NCI-H1048 (cell line): ENCODE results near the gene NDUFA6.

ENCODE experiments used
- DNase-seq: peaks from one replicate; lab custom pipeline; 2025; lab: John Stamatoyannopoulos, UW

Gene NDUFA6

DNA sequence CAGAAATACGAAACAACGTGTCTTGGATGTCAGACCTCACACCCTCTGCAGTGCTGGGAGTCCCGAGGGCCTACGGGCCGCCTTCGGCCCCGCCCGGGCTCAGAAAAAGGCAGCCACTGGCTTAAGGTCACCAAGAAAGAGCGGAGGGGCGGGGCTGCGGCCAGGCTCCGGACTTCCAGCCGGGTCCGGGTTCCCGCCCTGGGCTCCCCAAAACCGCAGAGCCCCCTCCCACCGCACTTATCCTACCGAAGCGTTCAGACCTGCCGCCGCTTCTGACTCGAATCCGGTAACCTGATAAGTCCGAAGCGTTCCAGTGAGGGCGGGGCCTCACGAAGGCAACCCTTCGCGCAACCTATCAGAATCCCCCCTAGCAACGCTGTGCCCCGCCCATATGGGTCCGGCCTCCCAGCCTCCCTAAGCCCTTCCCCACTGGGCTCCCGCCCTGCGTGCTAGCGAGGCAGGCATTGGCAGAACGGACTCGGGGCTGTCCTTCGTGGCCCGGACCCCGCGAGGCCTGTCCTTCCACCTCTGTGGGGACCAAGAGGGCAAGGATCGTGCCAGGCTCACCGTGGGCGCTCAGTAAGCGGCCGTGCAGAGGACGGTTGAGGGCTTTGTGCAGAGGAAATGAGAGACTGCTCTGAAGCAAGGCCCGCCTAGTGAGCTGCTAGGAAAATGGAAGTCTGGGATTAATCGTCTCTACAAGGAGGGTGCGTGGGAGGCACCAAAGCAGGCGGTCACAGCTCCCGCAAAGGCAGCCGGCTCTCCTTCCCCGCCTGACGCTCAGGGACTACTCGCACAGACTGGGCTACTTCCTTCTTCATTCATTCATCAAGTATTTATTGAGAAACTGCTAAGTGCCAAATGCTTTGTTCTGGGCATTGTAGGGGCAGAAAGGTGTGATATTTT lies 19.8 kb downstream of the NDUFA6 start, which contains the start of gene NAGA:
Gene NAGA (minus strand): TSS at position 296 of the 906 bp plus-strand sequence. CDS start 515 bp downstream, outside the sequence.
- DNase-seq: peak; percentile 95

- DNase-seq: no peak
These were observed 20.6 kb downstream of the NDUFA6 start for GRCh38 chr22:42069801-42070516.

- DNase-seq: no peak
These were observed 22.3 kb downstream of the NDUFA6 start for GRCh38 chr22:42068291-42068690.

DNA sequence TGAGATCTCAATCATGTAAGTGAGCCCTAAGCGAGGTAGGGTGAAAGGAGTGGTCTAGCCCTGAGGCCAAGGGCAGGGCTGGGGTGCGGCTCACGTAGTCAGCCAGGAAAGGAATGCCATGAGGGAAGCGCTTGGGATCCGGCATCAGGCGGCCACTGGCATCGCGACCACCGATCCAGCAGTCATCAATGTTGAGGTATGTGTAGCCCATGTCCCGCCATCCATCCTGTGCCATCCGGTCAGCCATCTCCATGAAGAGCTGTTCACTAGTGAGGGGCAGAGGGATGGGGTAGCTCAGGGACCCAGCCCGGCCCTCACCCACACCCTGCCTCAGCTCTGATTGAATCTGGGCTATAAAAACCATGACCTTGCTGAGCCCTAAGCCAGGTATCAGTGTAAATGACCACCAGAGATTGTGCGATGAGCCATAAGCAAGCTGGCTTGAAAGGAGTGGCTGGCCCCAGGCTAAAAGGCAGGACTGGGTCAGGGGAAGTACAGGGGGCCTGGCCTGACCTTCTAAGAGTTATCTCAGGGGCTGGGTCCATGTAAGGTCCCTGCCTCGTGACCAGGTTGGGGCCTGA lies 22.8 kb downstream of the NDUFA6 start:
- no peak for DNase-seq

GRCh38 chr22:42066937-42067336 lies 23.6 kb downstream of the NDUFA6 start:
- DNase-seq: no peak

DNA sequence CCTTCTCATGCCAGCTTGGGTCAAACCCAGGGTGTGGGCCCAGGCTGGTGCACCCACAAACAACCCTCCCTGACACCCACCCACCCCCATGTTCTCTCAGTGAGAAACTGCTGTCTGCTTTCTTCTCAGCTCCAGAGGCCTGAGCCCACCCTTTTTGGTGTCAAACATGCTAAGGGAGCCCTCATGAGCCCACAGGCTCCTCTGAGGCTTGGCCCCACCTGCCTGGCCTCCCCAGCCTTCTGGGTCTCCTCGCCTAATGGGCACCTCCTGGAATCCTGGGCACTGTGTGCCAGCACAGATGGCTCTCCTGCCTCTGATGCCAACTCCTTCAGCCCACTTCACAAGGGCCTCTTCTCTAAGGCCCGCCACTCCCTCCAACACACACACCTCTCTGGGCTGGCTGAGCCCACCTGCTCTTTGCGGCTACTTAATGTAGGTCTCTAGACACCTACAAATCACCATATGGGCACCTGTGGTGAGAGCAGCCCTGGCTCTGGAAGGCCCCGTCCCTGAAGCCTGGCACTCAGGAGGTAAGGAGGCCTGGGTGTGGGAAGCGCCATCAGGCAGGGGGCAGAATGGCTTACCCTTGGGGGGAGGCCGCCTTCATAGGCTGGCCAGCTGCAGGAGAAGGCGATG lies 24.3 kb downstream of the NDUFA6 start:
- no peak for DNase-seq

GRCh38 chr22:42065438-42066125 lies 25.0 kb downstream of the NDUFA6 start:
- no peak for DNase-seq

DNA sequence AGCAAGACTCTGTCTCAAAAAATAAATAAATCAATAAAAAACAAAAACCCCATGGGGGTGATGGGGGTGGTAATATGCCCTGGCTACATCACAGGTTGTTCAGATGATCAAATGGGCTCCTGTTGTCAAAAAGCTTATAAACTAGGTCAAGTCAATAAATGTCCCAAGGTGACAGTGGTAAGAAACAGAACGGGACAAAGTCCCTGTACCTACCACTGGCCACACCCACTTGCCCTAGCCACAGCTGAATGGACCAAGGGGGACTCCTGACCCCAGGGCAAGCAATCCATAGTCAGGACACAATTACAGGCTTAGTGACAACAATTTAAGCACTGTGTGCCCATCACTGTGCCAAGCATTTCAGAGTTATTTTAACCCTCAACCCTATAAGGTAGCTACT lies 25.9 kb downstream of the NDUFA6 start:
- DNase-seq: no peak

DNA sequence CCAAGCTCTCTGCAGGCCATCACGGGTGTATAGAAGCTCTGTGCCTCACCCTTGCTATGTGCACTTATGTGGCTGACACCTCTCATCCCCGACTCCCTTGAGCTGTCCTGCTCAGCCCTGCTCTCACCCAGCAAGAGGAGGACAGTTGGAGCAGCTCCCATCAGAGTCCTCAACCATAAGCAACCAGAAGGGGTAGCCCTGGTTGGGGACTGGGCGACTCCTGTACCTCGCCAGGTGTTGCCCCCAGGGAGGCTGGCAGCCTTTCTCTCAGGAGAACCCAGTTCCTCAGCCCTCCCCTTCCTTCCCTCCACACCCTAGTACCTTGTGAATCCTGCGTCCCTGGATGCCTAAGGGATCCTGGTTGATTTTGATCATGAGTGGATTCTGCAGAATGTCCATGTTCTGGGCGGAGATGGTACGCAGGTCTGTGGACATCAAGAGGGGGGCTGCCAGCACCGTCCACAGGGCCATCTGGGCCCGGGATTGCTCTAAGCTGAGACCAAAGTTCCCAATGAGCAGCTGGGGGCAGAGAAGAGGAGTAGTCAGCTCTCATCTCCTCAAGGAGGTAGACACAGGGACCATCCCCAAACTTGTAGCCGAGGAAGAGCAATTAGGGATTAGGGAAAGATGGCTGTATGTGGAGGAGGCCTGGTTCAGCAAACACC lies 27.9 kb downstream of the NDUFA6 start:
- no peak for DNase-seq

- DNase-seq: no peak
These were observed 29.5 kb downstream of the NDUFA6 start for GRCh38 chr22:42061041-42061440.

DNA sequence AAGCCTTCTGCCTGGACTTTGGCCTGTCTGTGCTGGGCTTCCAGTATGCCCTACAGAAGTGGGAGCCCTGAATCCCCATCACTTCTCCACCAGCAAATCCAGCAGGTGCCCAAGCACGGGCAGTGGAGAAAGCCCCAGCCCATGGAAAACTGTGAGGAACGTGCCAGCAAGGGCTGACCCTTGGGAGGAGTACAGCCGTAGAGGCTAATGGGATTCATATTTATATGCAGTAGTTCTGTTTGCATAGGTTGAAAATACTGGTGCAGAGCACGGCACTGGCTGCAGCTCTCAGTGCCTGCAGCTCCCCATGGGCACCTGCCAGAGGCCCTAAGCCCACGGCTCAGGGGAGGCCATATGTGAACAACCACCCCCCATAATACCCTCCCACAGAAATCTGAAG lies 30.1 kb downstream of the NDUFA6 start:
- no peak for DNase-seq

GRCh38 chr22:42056757-42057511 lies 33.6 kb downstream of the NDUFA6 start:
- no peak for DNase-seq

- no peak for DNase-seq
These were observed 37.8 kb downstream of the NDUFA6 start for GRCh38 chr22:42052765-42053164.

GRCh38 chr22:42050641-42051180 lies 39.9 kb downstream of the NDUFA6 start:
- DNase-seq: no peak

- no peak for DNase-seq
These were observed 48.8 kb downstream of the NDUFA6 start for GRCh38 chr22:42041784-42042183.

DNA sequence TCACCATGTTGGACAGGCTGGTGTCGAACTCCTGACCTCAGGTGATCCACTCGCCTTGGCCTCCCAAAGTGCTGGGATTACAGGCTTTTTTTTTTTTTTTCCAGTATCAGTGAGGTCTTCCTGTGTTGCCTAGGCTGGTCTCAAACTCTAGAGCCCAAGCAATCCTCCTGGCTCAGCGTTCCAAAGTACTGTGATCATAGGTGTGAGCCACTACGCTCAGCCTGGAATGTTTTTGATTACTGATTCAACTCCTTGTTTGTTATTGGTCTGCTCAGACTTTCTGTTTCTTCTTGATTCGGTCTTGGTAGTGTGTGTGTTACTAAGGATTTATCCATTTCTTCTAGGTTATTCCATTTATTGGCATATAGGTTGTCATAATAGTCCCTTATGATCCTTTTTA lies 51.3 kb downstream of the NDUFA6 start:
- no peak for DNase-seq
